GM03348 (cell line): ENCODE results near the gene PPP1R14B.

Experiments
- DNase-seq: peaks from one replicate; pipeline ENCODE4 v3.0.0; 2012; ENCODE audit warnings: low spot score

PPP1R14B gene

DNA sequence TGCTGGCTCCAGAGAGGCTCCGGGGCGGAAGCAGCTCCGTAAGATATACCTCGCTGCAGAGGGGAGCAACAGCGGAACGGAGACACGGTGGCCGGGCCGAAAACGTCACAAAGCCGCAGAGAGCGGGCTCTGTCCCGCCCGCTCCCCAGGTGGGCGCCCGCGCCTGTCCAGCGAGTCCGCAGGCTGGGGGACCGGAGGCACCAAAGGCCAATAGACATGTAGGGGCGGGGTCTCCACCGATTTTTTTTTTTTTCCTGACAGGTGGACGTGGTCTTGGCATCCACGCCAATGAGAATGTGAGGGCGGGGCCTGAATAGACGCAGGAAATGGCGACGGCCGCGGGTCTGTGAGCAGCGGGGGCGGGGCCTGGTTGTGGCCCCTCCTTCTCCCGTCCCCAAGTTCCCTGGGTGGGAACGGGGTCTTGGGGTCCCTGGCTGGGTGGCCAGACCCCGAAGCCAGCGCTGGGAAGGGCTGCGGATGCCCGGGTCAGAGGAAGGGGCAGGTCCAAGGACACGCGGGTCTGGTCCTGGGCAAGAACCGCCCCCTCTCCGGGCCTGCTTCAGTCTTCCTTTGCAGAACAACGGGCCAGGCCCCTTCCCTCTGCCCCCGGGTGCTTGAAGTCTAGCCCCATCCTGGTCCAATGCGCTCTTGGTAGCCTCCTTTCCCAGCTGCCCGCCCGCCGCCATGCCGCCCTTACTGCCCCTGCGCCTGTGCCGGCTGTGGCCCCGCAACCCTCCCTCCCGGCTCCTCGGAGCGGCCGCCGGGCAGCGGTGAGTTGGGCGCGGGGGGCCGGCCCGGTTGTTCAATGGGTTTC, 16.4 kb downstream of the PPP1R14B start, which contains the start of gene DNAJC4:
DNAJC4 (plus strand) TSS at position 378 of the 814 bp plus-strand sequence; CDS start at position 685, 307 bp downstream.
- peak; percentile 86 for DNase-seq

DNA sequence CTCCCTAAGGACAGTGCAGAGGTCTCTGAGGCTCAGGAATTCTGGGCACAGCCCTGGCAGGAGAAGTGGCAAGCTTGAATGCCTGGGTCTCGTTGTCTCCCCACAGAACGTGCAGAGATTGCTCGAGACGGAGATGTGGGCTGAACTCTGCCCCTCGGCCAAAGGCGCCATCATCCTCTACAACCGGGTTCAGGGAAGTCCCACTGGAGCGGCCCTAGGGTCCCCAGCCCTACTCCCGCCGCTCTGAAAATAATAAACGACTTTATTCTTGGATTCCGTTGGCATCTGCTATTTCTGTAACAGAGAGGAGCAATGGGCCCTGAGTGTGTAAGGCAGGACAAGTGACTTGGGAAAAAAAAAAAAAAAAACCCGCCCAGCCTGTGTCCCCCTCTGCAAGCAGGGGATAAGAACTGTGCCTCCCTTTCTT, 17.0 kb downstream of the PPP1R14B start:
- DNase-seq = no peak

DNA sequence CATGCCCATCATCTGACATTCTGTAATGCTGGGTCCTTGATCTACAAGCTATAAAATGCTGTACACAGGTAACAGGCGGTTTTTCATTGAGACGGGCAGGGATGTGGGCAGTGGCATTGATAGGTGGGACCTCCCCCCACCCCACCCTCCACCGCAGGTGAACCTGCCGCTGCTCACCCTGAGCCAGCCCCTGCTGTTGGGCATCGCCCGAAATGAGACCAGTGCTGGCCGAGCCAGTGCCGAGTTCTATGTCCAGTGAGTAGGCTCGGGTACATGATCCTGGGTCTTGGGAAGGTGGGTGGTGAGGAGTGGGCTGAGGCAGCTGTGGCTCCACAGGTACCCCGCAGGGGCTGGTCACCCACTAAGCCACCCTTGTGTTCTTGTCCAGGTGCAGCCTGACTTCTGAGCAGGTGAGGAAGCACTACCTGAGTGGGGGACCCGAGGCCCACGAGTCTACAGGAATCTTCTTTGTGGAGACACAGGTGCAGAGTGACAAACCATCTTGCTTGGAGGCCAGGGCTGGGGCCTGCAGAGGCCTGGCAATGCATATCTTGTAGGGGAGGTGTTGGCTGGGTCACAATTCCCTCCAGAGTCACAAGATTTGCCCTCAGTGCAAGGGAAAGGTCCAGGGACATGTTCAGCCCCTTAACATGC, 17.5 kb downstream of the PPP1R14B start:
- no peak for DNase-seq

DNA sequence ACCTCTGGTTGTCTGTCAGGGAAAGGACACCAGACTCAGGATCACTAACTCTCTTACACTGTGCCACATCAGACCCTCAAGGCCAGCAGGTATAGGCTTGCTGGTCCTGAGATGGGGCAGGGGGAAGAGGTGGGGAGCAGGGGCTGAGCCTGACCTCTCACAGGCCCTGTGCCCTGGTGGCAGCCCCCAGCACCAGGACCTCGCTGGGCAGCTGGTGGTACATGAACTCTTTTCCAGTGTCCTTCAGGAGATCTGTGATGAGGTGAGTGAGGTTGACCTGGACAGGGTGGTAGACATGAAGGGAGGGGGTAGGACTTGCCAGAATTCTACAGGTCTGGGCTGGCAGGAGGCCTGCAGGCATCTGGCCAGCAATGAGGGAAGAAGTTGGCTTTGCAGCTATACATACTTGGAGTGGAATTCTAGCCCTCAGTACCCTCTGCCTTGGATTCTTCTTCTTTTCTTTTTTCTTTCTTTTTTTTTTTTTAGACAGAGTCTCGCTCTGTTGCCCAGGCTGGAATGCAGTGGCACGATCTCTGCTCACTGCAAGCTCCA, 19.3 kb downstream of the PPP1R14B start:
- no peak for DNase-seq

DNA sequence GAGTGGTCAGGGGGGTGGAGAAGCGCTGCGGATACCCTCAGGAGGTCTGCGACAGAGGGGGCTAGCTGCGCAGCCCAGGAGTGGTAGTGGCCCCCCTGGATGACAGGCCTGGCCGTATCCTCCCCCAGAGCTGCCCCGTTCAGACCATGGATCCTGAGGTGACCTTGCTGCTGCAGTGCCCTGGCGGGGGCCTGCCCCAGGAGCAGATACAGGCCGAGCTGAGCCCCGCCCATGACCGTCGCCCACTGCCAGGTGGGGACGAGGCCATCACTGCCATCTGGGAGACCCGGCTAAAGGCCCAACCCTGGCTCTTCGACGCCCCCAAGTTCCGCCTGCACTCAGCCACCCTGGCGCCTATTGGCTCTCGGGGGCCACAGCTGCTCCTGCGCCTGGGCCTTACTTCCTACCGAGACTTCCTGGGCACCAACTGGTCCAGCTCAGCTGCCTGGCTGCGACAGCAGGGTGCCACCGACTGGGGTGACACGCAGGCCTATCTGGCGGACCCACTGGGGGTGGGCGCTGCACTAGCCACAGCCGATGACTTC, 20.2 kb downstream of the PPP1R14B start:
- peak; percentile 54 for DNase-seq

DNA sequence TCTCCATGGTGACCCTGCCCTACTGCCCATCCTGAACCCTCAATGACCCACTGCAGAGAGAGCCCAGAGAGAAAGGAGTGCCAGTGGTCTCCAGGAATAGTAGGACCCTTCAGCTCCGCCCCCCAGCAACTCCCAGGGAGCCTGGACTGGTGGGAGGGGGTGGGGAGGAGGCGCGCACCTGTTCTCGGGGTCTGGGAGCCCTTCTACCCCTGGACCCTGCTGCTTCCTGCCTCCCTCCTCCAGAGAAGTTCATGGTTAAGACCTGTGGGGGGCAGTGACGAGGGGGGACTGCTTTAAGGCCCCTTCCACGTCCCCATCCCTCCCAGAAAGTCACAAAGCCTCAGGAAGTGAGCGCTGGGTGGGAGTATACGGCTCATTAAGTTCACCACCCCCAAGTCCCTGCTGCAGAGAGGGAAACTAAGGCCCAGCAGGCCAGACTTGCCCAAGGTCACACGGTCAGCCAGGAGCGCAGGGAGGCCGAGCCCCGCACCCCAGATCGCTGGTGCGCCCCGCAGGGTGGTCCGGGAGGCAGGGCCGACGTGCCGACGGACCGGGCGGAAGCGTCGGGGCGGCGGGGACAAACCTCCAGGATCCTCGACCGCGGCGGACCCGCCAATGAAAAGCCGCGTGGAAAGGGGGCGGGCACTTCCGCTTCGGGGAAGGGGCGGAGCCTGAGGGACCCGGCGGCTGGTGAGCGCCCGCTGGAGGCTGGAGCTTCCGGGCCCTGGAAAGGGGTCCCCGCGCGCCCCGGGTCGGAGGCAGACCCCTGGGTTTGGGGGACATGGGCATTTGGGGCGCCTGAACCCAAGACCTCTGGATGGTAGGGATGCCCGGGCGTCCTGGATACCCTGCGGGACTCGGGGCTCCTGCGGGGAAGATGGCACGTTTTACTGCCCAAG, 20.9 kb downstream of the PPP1R14B start, which contains the start of the genes NUDT22 and TRPT1:
NUDT22 (plus strand) TSS at position 667 of the 899 bp plus-strand sequence. CDS start 379 bp downstream, outside the sequence.
TRPT1 (minus strand) TSS at position 579 of the 899 bp plus-strand sequence; CDS start at position 253, 326 bp downstream.
- peak; percentile 96 for DNase-seq

DNA sequence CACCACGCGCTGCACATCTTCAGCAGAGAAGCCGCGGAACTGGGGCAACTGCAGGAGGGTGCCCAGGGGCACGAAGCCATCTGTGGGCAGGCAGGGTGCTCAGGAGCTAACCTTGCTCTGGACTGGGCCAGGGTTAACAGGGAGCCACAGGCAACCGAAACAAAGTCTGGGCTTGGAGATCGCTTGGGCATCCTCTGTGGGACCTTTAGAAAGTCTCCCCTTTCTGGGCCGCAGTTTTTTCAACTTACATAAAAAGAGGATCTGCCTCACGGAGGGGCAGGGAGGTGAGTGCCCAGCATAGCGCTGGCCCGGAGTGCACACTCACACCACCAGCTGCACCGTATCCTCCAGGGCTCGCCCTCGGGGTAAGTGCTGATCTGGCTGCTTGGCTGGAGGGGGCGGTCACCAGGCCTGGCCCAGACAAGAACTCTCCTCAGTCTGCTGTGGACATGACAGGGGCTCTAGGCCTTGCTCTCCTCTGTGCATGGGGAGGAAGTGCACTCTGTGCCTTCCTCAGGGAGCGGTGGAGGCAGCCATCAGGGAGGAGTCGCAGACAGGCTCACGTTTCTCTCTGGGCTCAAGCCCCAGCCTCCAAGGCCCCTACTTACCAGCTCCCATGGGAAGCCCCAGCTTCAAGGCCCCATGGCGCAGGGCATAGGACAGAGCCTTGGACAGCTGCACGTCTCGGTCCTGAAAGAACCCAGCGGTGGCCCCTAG, 21.7 kb downstream of the PPP1R14B start:
- DNase-seq = no peak

DNA sequence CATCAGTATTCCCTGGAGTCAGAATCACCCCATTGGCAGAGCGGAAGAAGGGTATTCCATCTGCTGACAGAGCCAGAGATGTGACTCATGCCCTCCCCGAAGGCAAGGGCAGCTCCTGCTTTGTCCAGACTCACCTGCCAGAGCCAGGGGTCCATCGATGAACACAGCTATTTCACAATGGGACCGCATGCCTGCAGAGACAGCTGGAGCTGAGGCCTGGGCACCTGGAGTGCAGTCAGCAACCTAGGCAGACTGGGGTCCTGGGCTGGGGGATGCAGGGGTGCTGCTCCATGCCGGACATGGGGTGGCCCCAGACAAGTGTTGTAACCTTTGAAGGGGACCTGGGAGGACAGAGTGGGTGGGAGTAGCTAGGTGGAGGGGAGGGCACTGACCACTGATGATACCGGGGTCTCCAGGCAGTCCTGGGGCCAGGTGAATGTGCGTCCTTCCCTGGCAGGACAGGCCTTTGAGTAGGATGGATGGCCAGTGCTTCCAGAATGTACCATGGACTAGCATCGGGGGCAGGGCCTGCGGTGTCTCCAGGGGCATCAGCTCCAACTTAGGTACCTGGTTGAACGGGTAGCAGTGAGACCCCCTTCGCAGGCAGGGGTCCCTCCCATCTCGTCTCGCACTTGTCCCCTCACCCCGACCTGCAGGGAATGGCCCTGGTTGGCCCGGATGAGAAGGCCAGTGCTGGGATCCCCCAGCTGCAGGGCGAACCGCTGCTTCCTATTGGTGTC, 22.4 kb downstream of the PPP1R14B start:
- no peak for DNase-seq

DNA sequence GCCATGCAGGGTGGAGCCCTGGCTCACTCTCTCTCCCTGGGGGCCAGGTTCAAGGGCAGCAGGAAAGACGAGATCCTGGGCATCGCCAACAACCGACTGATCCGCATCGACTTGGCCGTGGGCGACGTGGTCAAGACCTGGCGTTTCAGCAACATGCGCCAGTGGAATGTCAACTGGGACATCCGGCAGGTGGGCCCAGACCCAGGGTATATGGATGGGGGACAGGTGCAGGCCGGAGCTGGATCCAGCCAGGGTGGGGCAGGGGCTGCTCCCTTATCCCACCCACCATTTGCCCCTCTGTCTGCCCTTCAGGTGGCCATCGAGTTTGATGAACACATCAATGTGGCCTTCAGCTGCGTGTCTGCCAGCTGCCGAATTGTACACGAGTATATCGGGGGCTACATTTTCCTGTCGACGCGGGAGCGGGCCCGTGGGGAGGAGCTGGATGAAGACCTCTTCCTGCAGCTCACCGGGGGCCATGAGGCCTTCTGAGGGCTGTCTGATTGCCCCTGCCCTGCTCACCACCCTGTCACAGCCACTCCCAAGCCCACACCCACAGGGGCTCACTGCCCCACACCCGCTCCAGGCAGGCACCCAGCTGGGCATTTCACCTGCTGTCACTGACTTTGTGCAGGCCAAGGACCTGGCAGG, 23.6 kb downstream of the PPP1R14B start:
- no peak for DNase-seq

DNA sequence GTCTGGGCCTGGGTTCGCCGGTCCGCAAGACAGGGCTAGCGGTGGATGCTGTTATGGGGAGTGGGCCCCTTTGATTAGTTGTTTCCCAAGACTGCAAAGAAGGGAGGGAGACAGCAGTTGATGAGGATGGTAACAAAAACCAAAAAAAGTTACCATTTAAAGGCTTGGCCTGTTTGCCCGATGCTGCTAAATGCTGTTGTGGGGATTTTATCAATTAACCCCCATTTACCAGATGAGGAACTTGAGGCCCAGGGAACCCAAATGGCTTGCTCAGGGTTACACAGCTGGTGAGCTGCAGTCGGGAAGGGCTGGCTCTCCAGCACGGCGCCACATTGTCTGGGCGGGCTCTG, 24.1 kb downstream of the PPP1R14B start:
- no peak for DNase-seq

DNA sequence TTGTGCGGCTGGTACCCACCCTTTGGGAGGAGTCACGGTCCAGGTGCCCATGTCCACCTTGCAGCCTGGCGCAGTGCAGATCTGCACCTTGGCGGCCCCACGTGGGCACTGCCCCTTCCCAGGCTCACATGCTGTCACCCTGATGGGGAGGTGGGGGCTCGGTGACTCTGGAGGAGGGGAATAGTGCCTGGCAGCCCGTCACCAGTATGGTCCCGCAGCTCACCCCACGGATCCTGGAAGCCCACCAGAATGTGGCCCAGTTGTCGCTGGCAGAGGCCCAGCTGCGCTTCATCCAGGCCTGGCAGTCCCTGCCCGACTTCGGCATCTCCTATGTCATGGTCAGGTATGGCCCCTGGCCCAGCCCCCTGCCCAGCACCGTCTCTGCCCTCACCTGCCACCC, 25.9 kb downstream of the PPP1R14B start:
- DNase-seq = no peak

DNA sequence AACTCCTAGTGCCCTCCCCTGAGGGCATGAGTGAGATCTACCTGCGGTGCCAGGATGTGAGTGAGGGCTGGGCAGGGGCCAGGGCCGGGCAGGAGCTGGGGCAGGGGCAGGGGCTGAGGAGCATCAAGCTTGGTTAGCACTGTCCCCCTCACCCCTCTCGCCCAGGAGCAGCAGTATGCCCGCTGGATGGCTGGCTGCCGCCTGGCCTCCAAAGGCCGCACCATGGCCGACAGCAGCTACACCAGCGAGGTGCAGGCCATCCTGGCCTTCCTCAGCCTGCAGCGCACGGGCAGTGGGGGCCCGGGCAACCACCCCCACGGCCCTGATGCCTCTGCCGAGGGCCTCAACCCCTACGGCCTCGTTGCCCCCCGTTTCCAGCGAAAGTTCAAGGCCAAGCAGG, 26.5 kb downstream of the PPP1R14B start:
- DNase-seq = no peak

DNA sequence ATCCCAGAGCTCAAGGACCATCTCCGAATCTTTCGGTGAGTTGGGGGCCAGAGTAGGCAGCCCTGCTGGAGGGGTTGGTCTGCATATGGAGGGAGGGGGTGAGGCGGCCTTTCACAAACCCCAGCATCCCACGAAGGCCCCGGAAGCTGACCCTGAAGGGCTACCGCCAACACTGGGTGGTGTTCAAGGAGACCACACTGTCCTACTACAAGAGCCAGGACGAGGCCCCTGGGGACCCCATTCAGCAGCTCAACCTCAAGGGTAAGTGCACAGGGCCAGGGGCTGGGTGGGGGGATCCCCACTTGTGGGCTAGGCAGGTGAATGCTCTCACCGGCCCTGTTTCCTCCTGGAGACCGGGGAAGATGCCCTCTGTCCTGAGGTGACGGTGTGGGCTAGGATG, 27.0 kb downstream of the PPP1R14B start:
- no peak for DNase-seq

DNA sequence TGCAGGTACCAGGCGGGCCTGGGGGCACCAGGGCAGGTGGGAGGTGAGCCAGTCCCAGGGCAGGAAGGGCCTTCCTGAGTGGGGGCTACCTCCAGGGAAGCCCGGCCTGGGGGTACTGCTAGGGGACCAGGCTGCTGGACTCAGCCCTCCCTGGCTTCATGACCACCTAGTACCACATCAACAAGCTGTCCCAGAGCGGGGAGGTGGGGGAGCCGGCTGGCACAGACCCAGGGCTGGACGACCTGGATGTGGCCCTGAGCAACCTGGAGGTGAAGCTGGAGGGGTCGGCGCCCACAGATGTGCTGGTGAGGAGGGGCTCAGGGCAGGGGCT, 27.4 kb downstream of the PPP1R14B start:
- DNase-seq = no peak

DNA sequence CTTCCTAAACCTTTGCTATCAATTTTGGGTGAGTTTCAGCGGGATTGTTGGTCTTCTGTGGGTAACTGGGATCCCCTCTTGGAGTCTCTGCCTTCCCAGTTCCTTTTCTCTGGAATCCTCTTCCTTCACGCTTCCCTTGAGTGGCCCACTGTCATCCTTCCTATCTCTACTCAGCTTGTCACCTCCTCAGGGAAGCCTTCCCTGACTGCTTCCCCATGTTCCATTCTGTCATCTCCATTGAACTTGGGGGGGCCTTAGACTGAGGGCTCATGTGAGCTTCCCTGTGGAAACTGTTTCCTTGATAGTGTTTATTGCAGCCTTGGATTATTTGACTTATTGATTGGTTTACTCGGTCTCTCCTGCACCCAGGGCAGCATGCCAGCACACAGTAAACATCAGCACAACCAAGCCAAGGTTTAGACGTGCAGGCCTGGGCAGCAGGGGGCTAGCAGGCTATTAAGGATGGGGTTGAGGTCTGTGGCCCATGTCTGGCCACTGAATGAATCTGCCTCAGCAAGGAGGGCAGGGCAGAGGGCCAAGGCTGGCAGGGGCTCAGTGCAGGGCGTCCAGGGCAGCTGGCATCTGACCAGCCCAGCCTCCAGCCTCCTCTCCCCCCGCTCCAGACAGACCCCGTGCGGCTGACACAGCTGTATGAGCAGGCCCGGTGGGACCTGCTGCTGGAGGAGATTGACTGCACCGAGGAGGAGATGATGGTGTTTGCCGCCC, 28.0 kb downstream of the PPP1R14B start:
- no peak for DNase-seq

DNA sequence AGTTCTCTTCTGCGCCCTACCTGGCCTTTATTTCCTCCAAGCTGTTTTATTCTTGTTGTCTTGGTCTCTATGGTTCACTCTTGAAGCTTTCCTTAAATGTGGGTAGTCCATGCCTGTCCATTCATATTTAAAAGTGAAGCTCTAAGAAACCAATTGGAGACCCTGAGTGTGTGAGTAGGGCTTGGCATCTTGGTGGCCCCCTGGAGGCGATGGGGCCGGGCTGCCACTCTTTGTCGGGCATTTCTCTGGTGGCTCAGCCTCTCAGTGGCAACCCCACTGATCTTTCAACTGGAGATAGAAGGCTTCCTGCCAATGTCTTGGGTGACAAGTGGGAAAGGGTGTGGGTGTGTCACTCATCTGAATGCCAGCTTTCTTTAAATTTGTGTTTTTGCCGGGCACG, 29.9 kb downstream of the PPP1R14B start:
- no peak for DNase-seq

DNA sequence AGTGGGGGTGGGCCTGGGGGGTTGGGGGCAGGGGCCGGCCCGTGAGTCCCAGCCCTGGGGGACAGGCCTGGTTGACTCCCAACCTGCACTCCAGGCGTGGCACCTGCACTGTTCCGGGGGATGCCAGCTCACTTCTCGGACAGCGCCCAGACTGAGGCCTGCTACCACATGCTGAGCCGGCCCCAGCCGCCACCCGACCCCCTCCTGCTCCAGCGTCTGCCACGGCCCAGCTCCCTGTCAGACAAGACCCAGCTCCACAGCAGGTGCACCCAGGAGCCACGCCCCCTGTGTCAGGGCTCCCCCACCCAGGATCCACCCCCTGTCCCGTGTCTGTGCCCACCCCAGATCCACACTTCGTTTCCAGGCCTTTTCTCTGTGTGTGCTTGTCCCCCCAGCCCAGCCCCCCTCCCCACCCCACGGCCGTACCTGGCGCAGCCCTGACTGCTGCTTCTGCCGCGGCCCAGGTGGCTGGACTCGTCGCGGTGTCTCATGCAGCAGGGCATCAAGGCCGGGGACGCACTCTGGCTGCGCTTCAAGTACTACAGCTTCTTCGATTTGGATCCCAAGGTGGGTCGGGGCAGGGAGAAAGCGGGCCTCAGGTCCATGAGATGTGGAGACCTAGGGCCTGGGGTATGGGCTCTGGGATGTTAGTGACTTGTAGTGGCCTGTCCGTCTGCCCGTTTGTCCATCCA, 35.4 kb downstream of the PPP1R14B start:
- no peak for DNase-seq

DNA sequence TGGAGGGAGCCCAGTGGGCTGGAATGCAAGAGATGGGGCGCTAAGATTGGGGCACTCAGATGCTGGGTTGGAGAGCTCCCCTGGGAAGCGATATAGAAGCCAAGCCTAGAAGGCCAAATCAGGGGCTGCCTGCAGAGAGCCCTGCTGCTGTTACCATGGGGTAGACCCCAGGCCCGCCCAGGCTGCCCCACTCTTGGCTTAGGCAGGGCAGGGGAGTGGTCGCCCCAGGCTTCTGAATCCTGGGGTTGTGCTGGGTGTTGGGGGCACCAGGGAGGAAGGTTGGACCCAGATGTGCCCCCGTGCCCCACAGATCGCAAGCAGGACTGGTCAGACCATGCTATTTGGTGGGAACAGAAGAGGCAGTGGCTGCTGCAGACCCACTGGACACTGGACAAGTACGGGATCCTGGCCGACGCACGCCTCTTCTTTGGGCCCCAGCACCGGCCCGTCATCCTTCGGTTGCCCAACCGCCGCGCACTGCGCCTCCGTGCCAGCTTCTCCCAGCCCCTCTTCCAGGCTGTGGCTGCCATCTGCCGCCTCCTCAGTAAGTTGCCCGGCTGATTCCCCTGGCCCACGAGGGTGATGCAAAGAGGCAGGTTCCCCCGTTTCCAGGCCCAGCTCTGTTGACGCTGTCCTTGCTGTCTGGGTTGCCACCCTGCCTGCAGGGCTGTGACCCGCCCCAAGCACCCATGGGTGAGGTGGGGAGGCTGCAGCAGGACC, 36.3 kb downstream of the PPP1R14B start:
- no peak for DNase-seq
